GM19035 (cell line): Measurements from ENCODE around the gene ARFIP2.
"Not testable (repeated sequence)": the region's sequence is repeated elsewhere in the genome, so short reads cannot be mapped to it uniquely, and the experiment has no call there.

ENCODE experiments used
- ATAC-seq: cut with Tn5 transposase; IDR thresholded peaks from one replicate; pipeline ENCODE4 v1.9.1; 2021; ENCODE audit not compliant: unreplicated experiment

ARFIP2 gene, protein sequence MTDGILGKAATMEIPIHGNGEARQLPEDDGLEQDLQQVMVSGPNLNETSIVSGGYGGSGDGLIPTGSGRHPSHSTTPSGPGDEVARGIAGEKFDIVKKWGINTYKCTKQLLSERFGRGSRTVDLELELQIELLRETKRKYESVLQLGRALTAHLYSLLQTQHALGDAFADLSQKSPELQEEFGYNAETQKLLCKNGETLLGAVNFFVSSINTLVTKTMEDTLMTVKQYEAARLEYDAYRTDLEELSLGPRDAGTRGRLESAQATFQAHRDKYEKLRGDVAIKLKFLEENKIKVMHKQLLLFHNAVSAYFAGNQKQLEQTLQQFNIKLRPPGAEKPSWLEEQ

DNA sequence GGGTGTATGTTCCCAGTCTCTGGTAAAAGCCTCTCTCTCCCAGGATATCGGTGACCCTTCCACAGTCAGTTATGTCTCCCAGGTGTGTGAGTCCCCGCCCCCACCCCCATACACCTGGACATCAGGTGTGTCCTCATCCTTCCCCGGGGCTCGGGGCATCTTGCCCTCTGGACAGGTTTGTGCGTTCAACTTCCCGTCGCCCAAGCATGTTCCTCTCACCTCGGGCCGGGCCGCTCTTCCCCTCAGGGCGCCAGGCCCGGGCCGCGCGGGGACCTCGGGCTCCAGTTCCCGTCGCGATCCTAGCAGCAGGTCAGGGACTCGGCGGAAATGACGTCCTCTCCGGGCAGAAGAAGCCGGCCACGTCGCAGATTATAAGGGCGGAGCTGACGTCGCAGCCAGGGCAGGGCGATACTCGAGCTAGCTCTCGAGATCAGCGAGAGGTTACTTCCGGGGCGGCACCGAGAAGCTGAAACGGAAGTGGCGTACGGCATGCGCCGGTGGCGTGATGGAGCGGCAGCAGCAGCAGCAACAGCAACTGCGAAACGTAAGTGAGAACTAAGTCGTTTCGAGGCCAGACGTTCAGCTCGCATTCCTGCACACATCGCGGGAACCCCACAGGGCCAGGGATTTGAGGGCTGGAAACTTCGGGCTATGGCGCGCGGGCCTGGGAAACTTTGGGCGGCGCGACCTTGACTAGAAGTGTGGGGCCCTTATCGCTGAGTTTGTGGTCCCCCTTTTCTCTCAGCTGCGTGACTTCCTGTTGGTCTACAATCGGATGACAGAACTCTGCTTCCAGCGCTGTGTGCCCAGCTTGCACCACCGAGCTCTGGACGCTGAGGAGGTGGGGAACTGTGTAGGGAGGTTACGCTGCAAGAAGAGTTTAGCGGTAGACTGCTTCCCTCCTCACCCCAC, at the start of gene ARFIP2, which contains the start of gene TIMM10B:
TSS of gene ARFIP2 (minus strand) at position 320 of the 912 bp plus-strand sequence. CDS start 910 bp downstream, outside the sequence.
TSS of gene TIMM10B (plus strand) at position 490 of the 912 bp plus-strand sequence. CDS start at position 506, 16 bp downstream.
- ATAC-seq = peak; percentile 99

DNA sequence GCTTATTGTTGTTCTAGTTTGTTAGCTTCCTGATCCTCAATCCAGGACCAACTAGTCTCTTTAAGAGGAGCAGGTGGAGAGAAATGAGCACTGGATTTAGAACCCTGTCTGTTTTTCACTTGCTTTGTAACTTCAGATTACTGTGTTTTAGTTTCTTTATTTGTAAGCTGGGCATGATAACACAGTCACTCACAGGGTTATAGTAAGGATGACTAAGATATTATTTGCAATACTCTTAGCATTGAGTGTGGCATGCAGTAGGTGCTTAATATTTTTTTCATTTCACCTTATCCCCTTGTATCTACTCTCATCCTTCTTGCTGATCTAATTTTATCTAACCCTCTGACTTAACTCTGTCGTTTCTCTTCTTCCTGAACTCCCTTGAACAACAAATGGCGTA, 49.7 kb upstream of the ARFIP2 start:
- no peak for ATAC-seq

DNA sequence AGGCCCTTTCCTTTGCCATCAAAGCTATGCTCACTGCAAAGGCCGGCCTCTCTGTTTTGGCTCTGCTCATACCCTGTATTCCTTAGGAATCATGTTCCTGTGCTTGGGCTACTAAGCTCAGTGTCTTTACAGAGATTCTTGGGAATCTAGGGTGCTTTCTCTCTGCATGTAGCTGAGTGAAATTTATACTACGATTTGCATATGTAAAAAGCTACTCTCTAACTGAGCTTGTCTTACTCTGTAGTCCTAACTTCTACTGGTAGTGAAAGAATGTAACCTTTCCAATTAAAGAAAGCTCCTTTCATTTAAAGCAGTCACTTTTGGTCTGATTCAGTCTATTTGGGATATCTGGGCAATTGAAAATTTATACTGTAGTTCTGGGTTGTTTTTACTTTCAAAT, 48.1 kb upstream of the ARFIP2 start:
- no peak for ATAC-seq

DNA sequence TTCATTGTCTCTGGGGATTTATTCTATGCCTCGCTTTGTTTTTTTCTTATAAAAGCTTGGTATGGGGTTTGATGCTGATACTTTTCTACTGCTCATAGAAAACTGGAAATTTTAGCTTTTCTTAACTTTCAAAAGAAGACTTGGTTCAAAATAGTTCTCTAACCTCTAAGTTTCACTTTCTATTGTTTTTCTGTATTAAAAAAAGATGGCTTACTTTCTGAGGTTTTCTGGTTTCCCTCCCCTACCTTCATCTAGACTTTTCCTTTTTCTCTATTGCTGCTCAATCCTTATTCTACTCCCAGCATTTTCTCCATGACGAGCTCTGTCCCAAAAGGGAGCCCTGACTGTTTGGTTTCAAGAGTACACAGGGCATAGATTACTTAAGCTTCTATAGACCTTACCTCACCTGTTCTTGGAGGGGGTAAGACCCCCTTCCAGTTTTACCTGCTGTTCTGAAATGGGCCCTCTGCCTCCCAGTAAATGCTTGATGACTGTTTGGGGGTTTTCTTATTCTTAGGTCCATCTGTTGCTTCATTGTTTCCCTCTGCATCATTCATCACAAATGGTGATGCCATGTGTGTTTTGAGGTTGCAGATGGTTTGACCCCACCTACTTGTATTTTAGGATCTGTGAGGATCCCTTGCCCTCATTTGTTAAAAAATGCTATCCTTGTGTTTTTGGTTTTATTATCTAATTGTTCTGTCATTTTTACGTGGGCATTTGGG, 45.4 kb upstream of the ARFIP2 start:
- ATAC-seq = no peak

DNA sequence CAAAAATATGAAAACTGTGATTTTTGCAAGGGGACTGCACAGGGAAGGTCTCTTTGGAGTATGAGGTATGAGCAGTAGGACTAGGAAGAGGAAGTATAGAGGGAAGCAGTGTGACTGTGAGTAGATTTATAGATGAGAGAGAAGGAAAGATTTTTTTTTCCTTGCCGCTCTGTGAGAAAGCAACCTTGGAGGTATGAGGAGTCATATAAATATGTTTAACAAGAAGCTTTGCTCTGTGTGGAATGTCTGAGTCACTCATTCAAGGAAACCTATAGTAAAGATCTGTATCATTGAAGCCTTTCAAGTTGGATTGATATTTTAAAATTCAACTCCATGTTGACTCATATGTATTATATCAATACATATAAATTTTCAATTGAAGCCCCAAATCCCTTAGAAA, 42.1 kb upstream of the ARFIP2 start:
- no peak for ATAC-seq

DNA sequence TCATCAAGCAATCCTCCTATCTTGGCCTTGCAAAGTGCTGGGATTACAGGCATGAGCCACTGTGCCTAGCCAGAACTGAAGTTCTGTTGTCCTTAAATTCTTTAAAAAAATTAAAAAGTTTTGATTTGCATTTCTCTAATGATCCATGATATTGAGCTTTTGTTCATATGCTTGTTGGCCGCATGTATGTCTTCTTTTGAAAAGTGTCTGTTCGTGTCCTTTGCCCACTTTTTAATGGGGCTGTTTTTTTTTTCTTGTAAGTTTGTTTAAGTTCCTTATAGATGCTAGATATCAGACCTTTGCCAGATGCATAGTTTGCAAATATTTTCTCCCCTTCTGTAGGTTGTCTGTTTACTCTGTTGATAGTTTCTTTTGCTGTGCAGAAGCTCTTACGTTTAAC, 40.8 kb upstream of the ARFIP2 start:
- not testable (repeated sequence) for ATAC-seq

DNA sequence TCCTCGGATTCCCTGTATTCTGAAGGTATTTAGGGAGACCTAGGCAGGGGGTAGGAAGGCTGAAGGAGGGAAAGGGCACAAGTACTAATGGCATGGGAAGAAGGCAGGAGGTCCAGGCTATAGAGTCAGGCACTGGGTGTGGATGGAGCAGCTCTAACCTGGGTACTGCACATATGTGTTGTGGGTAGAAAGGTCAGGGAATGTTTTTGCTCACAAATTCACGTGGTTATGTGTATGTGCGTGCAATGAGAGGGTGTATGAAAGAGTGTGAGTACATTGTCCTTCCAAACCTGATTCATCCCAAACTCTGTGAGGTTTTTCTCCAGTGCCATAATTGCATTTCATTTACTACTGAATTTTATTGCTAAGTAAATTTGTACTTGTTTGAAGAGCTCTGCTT, 39.1 kb upstream of the ARFIP2 start:
- no peak for ATAC-seq

DNA sequence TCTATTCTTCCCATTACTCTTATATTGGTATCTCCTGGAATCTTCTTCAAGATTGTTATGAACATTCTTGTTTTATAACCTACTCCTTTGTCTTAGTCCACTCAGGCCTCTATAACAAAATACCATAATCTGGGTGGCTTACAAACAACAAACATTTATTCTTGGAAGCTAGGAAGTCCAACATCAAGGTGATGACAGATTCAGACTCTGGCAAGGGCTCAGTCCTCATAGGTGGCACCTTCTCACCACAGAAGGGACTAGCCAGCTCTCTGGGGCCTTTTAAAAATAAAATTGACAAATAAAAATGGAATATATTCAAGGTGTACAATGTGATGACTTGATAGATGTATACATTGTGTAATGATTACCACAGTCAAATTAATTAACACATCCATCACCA, 35.7 kb upstream of the ARFIP2 start:
- no peak for ATAC-seq

DNA sequence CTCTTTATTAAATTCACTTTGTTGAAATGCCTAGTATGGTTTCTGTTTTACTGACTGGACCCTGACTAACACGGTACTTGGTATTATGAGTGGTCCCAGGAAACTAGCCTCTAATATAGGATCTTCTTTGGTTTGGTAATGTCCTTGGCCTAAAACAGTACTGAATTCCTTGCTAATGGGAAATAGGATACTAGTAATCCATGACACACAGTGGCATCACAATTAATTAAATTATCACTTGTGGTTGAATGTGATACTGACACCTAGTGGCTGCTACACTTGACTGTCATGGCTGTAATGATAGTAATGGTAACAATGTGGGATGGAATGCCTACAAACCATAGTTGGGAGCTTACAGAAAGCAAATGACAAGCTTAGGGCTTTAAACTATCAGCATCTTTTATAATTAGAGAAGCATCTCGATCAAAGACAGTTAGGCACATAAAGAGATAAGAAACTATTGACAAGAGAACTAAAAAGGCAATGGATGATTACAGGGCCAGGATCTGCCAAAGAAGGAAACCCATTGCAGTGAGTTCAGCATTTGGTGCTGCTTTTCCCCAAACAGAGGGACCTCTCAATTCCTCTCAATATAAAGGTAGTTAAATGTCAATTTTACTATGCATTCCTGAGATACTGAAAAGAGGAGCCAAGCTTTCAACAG, 24.6 kb upstream of the ARFIP2 start:
- ATAC-seq = peak; percentile 51

DNA sequence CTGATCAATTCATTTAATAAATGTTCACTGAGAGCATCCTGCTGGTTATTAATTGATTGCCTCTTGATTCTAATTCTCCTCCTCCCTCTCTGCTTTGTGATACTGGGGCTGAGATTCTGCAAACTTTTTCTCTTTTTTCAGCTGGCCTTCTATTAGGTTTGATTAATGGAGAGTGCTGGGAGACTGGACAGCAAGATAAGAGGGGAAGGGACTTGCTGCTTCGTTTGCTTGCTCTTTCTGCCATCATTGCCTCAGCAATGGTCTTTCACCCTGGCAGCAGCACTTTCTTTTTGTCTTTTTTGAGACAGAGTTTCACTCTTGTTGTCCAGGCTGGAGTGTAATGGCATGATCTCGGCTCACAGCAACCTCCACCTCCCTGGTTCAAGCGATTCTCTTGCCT, 23.0 kb upstream of the ARFIP2 start:
- ATAC-seq = no peak

DNA sequence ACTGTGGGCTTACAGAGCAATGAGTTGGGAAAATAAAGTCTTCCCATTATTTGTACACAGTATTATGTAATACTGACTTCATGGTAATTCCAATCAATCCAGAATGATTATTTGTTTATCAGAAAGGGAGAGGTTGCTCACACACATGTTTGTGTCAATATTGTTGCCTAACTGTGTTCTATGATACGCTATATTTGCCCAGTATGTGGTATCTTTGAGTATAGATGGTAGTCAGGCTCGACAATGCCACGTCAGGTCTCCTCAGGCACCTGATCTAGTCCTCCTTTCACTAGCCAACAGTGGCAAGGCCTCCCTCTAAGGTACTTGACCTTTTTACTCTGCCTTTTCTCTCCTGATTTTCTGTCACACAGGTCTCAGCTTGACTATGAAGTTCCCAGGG, 21.3 kb upstream of the ARFIP2 start:
- no peak for ATAC-seq

DNA sequence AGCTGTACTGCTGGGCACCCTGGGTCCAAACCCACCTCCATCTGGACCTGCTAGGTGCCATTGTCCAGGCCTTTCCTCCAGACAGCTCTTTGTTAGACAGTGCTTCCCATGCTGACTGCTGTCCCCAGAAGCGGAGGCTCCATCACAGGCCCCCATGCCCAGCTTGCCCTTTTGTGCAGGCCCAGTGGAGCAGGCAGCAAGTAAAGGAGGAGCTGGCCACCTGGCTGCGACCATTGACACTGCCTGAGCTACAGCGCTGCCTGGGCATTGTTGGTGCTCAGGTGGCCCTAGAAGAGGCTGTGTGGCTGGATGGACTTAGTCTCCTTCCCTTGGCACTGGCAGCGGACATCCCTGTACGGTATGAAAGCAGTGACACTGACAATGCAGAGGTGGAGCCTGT, 17.4 kb upstream of the ARFIP2 start:
- no peak for ATAC-seq

DNA sequence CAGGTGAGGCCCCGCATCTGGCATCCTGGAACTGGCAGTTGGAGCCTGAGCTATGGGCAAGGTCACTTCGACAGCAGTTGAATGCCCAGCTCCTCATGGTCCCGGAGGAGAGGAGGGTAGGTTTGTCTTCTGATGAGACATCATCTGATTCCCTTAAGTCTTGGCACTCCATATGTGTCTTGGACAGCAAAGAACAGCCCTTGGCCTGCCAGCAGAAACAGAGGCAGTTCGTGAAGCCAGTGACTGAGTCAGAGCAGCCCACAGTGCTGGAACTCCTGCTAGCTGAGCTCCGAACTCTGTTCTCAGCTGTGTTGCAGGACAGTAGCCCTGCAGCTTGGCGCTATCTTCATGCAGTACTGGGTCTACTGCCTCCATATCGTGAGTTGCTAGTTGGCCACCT, 17.0 kb upstream of the ARFIP2 start:
- ATAC-seq = no peak

DNA sequence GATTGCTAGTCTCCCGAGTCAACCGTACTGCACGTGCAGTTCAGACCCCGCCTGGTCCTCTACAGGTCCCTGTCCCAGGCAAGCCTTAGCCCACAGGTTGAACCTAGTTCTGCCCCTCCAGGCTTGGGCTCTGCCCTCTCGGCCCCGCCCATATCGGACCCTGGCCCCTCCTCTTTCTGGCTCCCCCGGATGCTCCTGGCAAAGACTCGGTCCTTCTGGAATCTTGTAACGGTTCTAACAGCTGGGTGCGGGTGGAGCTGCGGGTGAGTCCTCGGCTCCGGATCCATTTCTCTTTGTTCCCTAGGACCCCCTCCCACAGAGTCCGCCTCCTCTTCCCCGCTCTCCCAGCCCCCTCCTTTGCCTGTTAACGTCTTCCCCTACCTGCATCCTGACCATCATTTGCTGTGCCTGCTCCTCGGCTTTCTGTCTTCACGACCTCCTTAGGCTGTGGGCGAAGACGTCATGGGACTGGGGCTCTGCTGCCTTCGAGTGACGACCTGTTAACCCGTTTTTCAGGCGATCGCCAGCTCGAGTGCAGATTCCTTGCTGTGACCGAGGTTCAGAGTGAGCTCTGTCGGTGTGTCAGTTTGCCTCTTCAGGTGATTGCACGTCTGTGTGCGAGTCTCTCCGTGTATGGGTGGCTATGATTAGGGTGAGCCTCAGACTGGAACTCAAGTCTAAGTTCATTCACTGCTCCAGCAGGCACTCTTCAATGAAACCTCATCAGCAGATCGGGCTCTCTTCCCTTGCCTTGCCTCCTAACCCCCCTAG, 16.1 kb upstream of the ARFIP2 start, which contains the start of gene DNHD1:
TSS of gene DNHD1 (plus strand) at position 212 of the 771 bp plus-strand sequence. CDS start 936 bp downstream, outside the sequence.
- ATAC-seq = no peak

DNA sequence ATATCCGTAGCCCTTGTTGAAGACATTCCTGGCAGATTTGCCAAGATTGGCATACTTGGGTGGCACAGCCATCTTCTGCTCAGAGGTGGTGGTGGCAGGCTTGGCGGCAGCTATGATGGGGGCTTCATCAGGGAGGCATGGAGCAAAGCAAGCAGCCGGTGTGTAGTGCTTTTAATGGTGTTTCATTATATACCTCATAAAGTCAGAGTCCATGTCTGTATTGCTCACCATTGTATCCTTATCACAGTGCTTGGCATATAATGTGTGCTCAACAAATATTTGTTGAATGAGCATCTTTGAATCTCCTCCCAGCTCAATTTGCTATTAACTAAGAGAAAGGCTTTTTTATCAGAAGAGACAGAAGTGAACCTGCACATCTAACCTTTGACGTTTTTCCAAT, 8.2 kb upstream of the ARFIP2 start:
- ATAC-seq = no peak

DNA sequence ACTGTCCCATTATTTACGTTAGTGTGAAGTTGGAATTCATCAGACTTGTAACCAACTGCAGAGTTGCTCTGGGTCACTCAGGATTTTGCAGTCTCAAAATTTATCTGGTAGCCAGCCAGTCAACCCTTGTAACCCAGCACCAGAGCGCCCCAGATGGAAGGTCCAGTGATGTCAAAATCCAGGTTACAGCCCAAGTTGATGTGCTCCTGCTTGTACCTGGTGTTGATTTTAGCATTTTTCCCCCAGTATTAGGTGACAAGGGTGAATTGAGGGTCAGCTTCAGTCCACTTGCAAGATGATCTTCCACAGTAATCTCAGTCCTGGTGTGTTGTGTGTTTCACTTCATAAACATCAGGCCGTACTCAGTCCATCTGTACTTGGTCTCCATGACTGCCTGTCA, 7.7 kb upstream of the ARFIP2 start:
- no peak for ATAC-seq

DNA sequence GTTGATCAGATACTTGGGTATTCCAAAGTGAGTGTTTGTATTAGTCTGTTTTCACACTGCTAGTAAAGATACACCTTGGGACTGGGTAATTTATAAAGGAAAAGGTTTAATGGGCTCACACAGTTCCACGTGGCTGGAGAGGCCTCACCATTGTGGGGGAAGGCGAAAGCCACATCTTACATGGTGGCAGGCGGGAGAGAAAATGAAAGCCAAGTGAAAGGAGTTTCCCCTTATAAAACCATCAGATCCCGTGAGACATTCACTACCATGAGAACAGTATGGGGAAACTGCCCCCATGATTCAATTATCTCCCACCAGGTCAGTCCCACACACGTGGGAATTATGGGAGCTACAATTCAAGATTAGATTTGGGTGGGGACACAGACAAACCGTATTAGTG, 7.2 kb upstream of the ARFIP2 start:
- no peak for ATAC-seq

DNA sequence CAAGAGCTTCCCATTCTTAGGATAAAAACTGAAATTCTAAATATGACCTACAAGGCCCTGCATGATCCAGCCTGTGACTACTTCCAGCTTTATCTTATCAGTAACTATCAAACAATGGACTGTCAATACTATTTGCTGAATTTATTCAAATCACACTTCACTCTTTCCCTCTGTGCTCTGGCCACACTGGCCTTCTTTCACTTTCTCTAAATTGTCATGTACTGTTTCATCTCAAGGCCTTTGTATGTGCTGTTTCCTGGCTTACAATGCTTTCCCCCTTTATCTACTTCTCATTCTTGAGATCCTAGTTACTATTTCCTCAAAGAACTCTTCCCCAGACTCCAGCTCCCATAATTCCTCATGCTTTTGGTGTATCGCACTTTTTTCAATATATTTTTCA, 5.8 kb upstream of the ARFIP2 start:
- ATAC-seq = no peak

DNA sequence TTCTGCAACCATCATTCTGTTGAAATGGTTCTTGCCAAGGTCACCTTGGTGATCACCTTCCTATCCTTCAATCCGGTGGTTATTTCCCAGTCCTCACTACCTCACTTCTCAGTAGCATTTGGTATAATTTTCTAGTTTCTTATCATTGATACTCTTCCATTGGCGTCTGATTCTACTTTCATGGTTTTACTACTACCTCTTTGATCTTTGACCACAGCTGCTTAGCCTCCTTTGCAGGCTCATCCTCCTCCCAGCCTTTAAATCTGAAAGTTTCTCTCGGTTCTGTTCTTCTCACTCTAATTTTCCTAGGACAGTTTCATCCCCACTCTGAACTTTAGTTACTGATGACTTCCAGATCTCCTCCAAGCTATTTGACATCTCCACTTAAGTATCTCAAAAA, 5.1 kb upstream of the ARFIP2 start:
- no peak for ATAC-seq

DNA sequence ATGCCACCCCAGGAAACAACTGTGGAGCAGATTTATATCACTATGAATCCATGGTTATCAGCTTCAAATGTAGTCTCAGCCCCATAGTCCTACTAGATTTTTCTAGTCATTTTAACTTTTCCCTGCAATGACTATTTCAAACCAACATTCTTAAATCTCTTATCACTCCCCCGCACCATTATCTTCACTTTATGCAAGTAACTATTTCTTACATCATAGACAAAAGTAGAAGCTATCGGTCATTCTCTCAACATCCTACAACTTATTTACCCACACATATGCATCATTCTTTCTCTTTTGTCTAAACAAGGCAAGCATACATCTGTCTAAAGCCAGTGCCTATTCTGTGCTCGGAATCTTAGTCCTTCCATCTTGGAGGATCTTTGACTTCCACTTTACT, 4.5 kb upstream of the ARFIP2 start:
- ATAC-seq = no peak
